Measurements from ENCODE around the gene SGSM1.

Gene SGSM1

DNA sequence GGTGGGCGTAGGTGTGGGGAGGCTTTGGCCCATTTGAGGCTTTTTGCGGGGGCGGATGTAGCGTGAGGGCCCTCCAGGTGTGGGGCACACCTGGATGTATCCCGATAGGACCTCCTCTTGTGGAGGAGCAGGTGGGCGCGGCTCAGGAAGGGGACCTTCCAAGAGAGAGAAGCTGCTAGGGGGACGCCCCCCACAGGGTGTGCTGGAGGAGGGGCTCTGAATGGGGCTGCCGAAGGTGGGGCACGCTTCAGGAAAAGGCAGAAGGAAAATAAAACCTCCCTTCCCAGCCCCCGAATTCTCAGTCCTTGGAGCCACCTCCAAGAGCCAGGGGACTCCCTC, 621 bp downstream of the SGSM1 start:
- no peak for DNase-seq (ENCODE audit: low read depth)

DNA sequence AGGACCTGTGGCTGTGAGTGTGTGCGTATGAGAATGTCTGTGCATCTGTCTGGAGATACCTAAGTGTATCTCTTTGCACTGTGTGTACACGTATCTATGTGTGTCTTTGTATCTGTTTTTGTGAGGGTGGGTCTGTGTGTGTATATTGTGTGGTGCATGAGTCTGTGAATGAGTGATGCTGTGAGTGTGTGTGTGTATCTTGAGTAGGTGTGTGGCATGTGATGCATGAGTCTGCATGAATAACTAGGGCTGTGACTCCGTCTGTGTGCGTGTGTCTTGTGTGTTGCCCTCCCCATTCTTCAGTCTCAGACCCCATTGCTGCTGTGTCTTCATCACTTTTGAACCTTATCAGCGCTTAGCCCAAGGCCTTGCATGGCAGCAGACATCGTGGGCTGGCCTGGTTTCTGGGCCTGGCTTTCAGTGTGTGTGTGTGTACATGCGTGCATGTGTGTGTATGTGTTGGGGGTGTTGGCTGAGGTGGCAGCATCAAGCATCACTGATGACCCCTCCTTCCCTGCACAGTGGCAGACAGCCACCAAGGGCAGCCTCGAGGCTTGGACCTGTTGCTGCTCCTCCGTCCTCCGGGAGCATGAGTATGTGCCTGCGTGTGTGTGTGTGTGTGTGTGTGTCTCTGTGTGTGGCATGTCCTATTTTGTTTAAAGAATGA, 1.4 kb downstream of the SGSM1 start:
- no peak for DNase-seq (ENCODE audit: low read depth)

DNA sequence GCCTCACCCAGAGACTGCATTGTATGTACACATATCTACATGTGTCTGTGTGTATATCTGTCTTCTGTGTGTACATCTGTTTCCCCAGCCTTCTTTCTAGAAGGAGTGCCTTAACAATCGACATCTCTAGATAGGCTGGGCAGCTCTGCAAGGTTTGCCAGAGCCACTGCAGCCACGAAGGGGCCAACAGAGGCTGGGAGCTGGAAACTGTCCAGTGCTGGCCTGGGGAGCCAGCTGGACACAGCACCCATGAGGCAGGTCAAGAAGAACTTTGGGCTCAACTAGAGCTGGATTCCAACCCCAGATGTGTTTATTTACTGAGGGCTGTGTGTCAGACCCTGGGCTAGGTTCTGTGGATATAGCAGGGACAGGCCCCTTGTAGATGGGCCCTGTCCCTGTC, 3.3 kb downstream of the SGSM1 start:
- DNase-seq (ENCODE audit: low read depth) = no peak

DNA sequence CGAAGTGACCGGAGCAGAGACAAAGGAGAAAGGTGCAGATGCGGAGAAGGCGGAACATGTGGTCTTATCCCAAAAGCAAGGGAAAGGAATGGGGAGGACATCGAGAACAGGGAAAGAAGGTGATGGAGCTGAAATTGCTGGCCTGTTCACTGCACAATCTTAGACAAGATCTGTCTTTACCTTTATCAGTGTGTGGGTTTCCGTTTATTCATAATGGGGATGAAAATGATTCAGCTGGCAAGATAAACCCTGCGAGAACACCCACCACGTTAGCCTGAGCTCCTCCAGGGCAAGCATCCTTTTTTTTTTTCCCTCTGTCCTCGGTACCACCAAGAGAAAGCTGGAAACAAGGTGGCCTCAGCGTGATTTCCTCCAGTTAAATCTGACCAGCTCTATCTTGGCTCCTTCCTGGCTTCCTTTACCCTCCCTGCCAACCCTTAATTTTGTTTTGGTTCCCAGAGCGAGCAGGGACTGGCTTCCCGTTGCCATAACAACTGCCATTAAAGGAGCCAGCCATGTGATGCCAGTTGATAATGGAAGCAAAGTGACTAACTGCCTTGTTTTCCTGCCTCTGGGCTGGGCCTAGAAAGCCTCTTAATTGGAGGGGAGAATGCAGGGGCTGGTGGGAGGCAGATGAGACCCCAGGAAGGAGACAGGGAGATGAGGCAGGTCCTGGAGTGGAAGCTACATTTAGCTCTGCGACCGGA, 4.2 kb downstream of the SGSM1 start:
- DNase-seq (ENCODE audit: low read depth) = no peak

DNA sequence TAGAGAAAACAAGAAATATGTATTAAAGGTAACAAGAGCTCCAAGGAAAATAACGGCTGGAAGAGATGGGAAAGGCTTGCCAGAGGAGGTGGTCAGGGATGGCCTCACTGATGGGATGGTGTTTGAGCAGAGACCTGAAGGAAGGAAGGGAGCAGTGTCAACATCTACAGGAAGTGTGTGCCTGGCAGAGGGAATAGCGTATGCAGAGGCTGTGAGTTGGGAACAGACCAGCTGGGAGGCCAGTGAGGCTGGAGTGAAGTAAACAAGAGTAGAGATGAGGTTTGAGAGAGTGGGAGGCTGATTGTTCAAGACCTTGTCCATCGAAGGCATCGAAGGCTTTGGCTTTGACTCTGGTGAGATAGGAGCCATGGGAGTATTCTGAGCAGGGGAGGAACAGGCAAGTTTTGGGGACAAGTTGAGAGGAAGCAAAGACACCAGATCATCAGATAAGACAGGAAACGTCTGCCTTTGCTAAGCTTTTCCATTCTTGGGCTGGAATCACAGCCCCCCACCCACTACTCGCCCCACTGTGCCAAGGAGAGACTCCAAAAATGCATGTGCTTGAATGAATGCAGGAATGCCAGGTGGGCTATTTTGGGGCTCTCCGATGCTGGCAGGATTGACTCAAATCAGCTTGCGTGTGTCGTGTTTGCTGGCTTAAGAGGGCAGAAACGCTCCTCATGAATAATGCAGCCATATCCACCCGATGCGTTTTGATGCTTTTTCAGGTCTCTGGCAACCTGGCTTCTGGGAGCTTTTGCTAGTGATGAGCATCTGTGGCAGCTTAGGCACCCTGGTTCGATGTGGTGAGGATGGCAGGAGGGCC, 7.2 kb downstream of the SGSM1 start:
- no peak for DNase-seq (ENCODE audit: low read depth)

DNA sequence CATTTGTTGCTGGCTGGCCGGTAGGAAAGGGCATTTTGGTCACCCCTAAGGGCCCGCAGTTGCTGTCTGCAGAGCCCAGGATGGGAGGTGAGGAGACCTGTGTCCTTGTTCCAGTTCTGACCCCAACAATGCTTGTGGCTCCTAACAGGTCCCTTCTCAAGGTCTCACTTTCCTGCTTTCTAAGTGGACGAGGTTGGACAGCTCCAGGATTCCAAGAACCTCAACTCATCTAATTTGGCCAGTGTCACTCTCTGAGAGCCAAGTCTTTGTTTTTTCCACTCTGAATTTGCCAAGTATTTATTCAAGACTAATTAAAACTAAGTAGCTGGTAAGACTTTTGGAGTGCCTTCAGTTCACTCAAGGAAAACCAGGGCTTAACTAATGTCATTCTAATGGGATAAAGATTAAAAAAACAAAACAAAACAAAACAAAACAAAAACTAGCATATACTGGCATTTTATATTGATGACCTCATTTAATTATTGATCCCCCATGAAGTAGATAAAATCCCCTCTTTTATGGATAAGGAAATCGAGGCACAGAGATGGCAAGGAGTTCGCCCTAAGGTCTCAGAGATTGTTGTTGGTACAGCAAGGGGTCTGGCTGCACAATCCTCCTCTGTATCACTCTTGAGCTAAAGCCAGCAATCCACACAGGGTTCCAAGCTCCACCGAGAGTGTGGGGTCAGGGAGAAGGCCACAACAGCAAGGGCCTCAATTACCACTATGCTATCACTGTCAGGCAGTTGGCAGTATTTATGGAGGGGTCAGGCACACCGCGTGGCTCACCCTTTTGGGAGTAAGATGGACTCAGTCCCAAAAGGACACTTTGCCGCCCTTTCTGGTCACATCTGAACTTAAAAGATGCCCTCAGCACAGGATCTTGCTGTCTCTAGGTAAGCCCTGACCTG, 8.1 kb downstream of the SGSM1 start:
- DNase-seq (ENCODE audit: low read depth) = no peak

DNA sequence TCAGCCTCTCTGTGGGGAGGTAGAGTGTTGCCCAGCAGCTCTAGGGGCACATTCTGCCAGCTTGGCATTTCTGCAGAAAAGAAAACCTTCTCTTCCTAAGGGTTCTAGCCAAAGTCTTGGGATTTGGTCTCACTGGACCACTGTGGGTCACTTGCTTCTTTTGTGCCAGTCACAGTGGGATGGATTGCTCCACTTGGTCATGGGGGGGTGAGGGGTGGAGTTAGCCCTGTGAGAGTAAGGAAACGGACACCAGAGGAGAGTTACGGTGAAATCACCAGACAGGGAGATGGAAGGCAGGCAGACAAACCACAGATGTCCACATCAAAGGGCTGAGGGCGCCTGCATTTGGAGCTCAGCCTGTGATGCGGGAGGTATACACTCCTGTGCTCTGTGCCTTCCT, 10.8 kb downstream of the SGSM1 start:
- DNase-seq (ENCODE audit: low read depth) = no peak

DNA sequence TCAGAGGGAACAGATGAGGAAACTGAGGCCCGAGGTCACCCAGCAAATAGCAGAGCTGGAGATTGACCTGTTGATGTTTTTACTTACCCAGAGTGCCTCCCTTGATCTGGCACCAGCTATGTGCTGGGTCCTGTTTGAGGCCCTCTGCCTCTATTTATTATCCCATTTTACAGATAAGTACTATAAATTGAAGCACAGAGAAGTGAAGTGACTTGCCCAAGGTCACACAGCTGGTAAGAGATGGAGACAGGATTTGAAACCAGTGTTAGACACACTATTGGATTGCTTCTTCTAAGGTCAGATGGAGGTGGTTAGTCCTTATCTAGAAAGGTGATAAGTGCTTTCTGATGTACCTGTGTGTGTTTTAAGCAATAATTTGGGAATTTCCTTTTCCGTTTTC, 13.5 kb downstream of the SGSM1 start:
- no peak for DNase-seq (ENCODE audit: low read depth)

DNA sequence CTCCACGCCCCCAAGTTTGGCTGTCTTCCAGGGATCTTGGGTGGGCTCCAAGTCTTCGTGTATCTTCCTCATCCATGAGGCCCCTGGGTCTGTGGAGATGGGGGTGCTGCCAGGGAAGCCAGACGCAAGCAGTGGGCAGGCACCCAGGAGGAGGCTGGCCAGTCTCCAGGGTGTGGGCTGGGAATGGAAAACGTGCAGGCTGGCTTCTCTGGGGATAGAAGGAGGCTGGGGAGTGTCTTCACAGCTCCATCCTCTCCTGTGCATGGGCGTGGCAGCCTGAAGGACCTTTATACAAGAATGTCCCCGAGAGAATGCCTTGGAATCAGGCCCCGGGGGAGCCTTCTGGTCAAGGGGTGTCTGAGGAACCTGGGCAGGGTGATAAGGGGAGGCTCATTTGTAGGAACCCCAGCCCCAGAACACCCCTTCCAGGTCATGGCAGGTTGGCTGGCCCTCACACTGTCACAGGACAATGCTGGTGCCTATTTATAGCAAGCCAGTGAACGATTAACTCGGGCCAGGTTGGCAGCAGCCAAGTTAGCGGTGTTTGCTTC, 14.0 kb downstream of the SGSM1 start:
- no peak for DNase-seq (ENCODE audit: low read depth)

DNA sequence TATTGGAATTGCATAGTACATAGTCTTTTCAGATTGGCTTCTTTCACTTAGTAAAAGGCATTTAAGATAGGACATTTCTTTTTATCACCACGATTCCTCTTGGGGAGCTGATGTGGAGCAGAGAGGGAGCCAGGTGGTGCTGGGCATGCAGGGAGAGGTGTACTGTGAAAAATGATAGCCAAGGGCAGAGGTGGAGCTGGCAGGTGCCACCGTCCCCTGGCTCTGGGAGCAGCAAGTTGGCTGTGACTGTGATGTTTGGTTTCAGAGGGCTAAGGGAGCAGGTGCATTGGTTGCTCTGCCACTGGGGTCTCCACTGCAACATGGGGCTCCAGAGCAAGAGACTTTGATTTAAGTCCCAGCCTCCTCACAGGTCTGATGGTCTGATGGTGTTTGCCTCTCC, 16.5 kb downstream of the SGSM1 start:
- DNase-seq (ENCODE audit: low read depth) = no peak

DNA sequence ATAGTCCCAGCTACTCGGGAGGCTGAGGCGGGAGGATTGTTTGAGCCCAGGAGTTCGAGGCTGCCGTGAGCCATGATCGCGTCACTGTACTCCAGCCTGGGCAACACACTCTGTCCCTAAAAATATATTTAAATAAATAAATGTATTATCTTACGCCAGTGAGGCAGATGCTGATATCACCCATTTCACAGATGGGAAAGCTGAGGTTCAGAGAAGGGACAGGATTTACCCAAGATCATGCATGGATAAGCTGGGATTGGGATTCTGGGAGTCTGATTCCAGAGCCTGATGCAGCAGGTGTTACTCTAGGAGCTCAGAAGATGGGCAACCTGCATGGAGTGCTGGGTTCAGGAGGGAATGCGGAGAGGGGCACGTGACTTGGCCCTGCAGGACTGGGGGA, 17.8 kb downstream of the SGSM1 start:
- no peak for DNase-seq (ENCODE audit: low read depth)

DNA sequence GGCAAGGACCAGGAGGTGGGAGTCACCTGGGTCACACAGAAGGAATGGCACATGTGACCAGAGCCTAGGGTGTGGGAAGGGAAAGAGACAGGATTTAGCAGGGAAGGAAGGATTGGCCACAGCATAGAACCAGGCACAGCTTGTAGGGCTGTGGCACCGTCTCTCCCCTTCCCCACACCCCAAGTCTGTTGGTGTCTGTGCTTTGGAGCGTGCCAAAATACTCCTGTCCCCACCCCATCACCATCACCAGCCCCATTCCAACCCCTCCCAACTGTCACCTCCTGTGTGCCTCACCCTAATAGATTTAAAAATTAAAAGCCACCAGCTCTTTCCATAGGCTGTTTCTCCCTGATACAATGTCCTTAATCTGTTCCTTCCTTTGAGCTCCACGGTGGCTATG, 18.2 kb downstream of the SGSM1 start:
- no peak for DNase-seq (ENCODE audit: low read depth)

DNA sequence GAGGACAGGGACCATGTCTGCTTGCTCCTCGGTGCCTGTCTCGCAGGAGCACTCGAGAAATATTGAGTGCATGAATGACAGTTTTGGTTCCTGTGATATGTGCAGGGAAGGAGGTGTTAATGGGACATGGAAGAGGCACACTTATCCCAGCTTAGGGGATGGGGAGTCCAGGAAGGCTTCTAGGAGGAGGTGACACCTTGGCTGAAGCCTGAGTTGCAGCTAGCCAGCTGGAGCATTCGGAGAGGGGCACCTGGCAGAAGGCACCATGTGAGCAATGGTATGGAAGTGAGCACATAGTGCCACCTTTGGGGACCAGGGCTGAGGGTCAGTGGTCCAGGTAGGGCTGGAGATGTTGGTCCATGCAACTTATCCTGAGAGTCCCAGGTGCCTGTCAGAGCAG, 18.9 kb downstream of the SGSM1 start:
- DNase-seq (ENCODE audit: low read depth) = no peak

DNA sequence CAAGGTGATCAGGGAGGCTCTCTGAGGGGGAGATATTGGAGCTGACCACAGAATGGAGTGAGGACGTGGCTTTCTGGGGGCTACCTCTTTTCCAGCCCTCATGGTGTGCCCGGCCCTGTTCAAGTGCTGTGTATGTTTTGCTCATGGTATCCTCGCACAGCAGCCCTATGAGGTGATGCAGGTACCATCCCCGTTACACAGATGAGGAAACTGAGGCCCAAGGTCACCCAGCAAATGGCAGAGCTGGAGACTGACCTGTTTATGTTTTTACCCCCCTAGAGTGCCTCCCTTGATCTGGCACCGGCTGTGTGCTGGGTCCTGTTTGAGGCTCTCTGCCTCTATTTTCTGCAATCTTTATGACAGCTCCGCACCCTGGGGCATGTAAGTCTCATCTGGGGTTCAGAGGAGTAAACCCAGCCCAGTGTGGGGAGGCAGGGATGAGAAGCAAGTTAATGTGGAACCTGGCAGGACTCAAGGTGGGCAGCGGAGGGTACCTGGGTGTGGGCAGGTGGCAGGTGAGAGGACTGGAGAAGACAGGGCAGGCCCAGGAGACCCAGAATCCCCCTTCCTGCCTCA, 20.8 kb downstream of the SGSM1 start:
- no peak for DNase-seq (ENCODE audit: low read depth)

DNA sequence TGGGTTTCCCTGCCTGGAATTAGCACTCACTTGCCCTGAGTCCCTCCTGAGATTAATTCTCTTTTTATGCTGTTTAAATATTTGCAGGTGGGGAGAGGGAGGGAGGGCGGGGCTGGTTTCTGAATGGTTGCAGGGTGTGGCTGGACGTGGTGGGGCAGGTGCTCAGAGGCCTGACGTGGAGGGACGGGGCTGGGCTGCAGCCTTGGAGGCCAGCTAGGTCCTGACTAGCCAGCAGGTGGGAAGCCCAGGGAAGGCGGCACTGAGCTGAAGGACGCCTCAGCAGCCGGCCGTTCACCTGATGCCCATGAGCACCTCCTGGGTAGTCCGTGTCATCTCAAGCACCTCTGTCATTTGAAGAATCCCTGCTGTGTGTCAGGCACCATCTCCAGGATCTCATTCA, 21.3 kb downstream of the SGSM1 start:
- DNase-seq (ENCODE audit: low read depth) = no peak

DNA sequence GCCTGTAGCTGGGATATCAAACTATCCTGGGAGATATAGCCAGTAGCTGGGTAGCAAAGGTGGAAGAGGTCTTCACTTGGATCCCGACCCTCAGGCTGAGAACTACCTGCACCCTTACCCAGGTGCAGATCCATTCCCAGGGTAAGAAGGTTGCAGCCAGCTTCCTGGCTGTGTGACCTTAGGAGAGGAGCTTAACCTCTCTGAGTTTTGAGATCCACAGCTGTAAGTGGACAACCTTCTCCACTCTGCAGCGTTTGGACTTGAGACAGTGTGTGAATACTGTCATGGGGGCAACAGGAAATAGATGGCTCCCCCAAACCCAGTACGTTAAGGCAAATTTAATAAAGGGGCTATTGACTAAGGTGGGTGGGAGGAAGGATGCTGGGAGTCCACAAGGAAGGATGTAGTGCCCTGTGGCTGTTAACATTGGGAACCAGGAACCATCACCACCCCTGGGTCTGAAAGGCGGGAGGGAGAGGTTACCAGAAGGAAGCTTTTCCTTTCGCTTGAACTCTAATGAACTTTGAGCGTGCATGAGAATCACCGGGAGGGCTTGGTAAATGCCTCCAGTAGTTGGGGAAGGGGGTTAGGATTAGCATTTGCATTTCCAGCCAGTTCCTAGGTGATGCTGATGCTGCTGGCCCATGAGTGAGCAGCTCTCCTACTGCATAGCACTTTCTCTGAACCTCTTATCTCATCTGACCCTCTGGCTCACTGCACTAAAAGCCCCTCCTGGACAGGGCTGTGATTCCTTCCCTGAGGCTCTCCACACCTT, 24.4 kb downstream of the SGSM1 start:
- DNase-seq (ENCODE audit: low read depth) = no peak

DNA sequence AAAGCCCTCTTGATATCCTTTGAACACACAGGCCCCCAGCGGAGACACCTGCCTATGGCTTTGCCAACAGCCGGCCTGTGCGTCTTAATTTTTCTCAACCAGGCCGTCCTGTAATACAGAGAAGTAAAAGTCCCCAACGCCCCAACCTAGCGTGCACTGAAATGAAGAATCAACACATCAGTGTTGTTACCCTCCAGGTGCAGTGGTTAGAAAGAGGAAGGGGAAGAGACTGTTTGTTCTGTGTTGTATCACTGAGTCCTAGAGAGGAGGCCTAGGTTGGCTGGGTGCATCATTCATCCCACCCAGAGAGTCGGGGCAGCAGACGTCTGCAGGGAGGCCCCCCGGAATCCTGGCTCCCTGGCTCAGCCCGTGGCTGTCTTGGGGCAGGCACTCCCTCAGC, 25.7 kb downstream of the SGSM1 start:
- no peak for DNase-seq (ENCODE audit: low read depth)

DNA sequence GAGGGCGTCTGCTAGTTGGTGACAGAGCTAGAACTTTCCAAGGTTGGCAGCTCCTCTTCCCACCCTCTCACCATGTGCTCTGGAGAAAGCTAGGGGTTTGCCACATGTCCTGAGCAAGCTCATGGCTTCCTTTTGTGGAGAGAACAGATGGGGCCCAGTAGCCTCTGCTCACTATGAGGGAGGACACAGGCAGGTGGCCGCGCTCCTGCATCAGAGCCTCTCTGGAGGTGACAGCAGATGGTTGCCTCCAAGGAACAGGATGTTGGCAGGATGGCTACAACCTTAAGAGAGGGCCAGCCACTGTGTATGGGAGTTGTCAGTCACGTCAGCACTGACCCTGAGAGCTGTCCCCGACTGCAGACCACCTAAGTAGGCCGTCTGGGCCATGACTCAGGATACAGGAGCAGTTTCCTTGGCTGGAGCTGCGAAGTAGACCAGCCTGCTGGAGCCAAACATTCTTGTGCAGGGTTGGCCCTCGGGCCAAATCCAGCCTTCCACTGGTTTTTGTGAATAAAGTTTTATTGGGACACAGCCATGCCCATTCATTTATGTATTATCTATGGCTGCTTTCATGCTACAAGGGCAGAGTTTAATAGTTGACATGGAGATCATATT, 28.0 kb downstream of the SGSM1 start:
- DNase-seq (ENCODE audit: low read depth) = no peak

DNA sequence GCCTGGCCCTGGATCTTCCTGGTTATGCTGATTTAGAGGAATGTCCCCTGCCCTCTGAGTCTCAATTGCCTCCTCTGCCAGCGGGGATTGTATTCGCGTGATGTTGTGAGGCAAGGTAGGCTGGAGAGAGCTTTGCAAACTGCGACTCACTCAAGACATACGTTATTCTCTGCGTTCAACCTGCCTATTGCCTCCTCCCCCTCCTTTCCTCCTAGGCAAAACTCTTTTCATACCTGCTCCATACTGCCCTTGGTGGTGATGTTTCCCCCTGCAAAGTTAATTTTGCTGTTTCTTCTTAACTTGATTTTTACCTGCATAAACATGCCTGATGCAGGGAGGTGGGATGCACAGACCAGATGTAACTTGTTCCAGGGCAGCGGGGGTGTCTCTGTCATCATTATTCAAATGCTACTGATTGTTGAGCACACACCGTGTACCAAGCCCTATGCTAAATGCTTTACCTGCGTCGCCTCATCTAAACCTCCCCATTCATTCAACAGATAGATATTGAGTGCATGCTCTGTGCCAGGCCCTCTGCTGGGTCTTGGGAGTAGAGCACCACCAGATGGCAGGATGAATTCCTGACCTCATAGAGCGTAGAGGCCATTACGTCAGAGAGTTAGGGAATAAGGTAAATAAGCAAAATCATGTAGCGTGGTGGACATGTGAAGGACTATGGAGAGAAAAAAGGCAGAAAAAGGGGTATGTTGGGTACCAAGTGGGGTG, 29.0 kb downstream of the SGSM1 start:
- DNase-seq (ENCODE audit: low read depth) = no peak

DNA sequence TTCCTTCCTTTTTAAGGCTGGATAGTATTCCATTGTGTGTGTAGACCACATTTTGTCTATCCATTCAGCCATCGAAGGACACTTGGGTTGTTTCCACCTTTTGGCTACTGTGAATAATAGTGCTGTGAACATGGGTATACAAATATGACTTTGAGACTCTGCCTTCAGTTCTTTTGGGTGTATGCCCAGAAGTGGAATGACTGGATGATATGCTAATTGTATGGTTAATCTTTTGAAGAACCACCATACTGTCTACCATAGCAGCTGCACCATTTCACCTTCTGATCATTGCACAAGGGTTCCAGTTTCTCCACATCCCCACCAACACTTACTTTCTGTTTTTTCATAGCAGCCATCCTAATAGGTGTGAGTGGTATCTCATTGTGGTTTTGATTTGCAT, 30.3 kb downstream of the SGSM1 start:
- no peak for DNase-seq (ENCODE audit: low read depth)
